ENCODE results near the gene PLTP. TPM values are rescaled to one million over a fixed set of nuclear protein-coding genes. Genes with fewer than 3 reads are reported as not detected.

Gene PLTP
- total RNA-seq, 2 experiments from 2014 or later: 2.2 to 2.9 TPM

- POLR2A ChIA-PET: no interaction called here
- ATAC-seq (ENCODE audit: low read depth): no peak
- H3K4me1 Mint-ChIP-seq: peaks cover 19% of the 10 kb centered on the region
- H3K9me3 Mint-ChIP-seq: no peaks in the 10 kb centered on the region
- DNase-seq: no peak
- H3K27ac Mint-ChIP-seq: no peak overlapping the region
- no peak overlapping the region for H3K4me3 Mint-ChIP-seq
- H3K36me3 Mint-ChIP-seq: peaks cover 7% of the 10 kb centered on the region
- H3K27me3 Mint-ChIP-seq: no peaks in the 10 kb centered on the region
Observed at GRCh38 chr20:45861221-45862075, 50.5 kb downstream of the PLTP start.

- H3K27ac Mint-ChIP-seq: no peak overlapping the region
- peaks cover 7% of the 10 kb centered on the region for H3K36me3 Mint-ChIP-seq
- DNase-seq (no peak), ATAC-seq (ENCODE audit: low read depth) (no peak)
- POLR2A ChIA-PET: interaction anchor here (0.6 kb wide), 1 partner anchor 15 kb away, joined by 3 read pairs; no protein-coding TSS in a partner anchor
- no peaks in the 10 kb centered on the region for H3K27me3 Mint-ChIP-seq
- no peaks in the 10 kb centered on the region for H3K9me3 Mint-ChIP-seq
- peaks cover 24% of the 10 kb centered on the region for H3K4me1 Mint-ChIP-seq
- H3K4me3 Mint-ChIP-seq: no peak overlapping the region
Observed at GRCh38 chr20:45860560-45861220, 51.3 kb downstream of the PLTP start.

GRCh38 chr20:45859916-45860315 is 52.0 kb downstream of the PLTP start:
- POLR2A ChIA-PET: interaction anchor here (0.6 kb wide), 1 partner anchor 16 kb away, joined by 3 read pairs; no protein-coding TSS in a partner anchor
- H3K4me1 Mint-ChIP-seq: peaks cover 27% of the 10 kb centered on the region
- no peak for ATAC-seq (ENCODE audit: low read depth)
- no peaks in the 10 kb centered on the region for H3K27me3 Mint-ChIP-seq
- H3K27ac Mint-ChIP-seq: no peak overlapping the region
- no peak overlapping the region for H3K4me3 Mint-ChIP-seq
- no peak for DNase-seq
- peaks cover 7% of the 10 kb centered on the region for H3K36me3 Mint-ChIP-seq
- no peaks in the 10 kb centered on the region for H3K9me3 Mint-ChIP-seq

- POLR2A ChIA-PET: interaction anchor here (0.7 to 3.8 kb wide), 14 partner anchors 9 to 113 kb away, joined by 3 to 33 read pairs (median 7); partner anchors contain the start of genes CTSA, NEURL2, PCIF1 and SNX21
- ATAC-seq (ENCODE audit: low read depth) (peak; percentile 43), DNase-seq (no peak)
- H3K27me3 Mint-ChIP-seq: no peaks in the 10 kb centered on the region
- H3K9me3 Mint-ChIP-seq: no peaks in the 10 kb centered on the region
- peak overlapping the region; percentile 94 for H3K4me3 Mint-ChIP-seq
- H3K36me3 Mint-ChIP-seq: peaks cover 11% of the 10 kb centered on the region
- peaks cover 29% of the 10 kb centered on the region for H3K4me1 Mint-ChIP-seq
- H3K27ac Mint-ChIP-seq: peak overlapping the region; percentile 99
Observed at GRCh38 chr20:45857882-45858216, 54.1 kb downstream of the PLTP start.

GRCh38 chr20:45857114-45857881 is 54.7 kb downstream of the PLTP start, which contains the start of the genes ACOT8 and ZSWIM3:
Gene ACOT8, minus strand, starts transcription at chr20:45857392. Its CDS starts 77 bp downstream, at chr20:45857315.
Gene ZSWIM3, plus strand, starts transcription at chr20:45857614. Its CDS starts 212 bp downstream, at chr20:45857826.
- DNase-seq (peak; percentile 79), ATAC-seq (ENCODE audit: low read depth) (peak; percentile 97)
- POLR2A ChIA-PET: interaction anchor here (0.8 to 3.8 kb wide), 17 partner anchors 9 to 113 kb away, joined by 3 to 33 read pairs (median 6); partner anchors contain the start of genes CTSA, NEURL2, PCIF1 and SNX21
- Mint-ChIP-seq H3K27ac (peak within 1 kb of the TSS; percentile 99), H3K36me3 (peaks cover 13% of the 10 kb centered on the region), H3K4me3 (peak within 1 kb of the TSS; percentile 94), H3K9me3 (no peaks in the 10 kb centered on the region), H3K27me3 (no peaks in the 10 kb centered on the region), H3K4me1 (peaks cover 29% of the 10 kb centered on the region)

- Mint-ChIP-seq H3K4me3 (no peak overlapping the region), H3K36me3 (peaks cover 19% of the 10 kb centered on the region), H3K9me3 (no peaks in the 10 kb centered on the region), H3K27ac (no peak overlapping the region), H3K27me3 (no peaks in the 10 kb centered on the region), H3K4me1 (peaks cover 22% of the 10 kb centered on the region)
- ATAC-seq (ENCODE audit: low read depth) (no peak), DNase-seq (no peak)
- POLR2A ChIA-PET: no interaction called here
Observed at GRCh38 chr20:45853484-45853883, 58.5 kb downstream of the PLTP start.

GRCh38 chr20:45852326-45852725 is 59.6 kb downstream of the PLTP start:
- H3K27me3 Mint-ChIP-seq: no peaks in the 10 kb centered on the region
- peaks cover 14% of the 10 kb centered on the region for H3K4me1 Mint-ChIP-seq
- no peak overlapping the region for H3K27ac Mint-ChIP-seq
- no peak for ATAC-seq (ENCODE audit: low read depth)
- H3K4me3 Mint-ChIP-seq: no peak overlapping the region
- DNase-seq: no peak
- POLR2A ChIA-PET: interaction anchor here (0.7 to 1.4 kb wide), 2 partner anchors 26 to 40 kb away, joined by 3 to 4 read pairs; no protein-coding TSS in a partner anchor
- H3K36me3 Mint-ChIP-seq: peaks cover 19% of the 10 kb centered on the region
- no peaks in the 10 kb centered on the region for H3K9me3 Mint-ChIP-seq

GRCh38 chr20:45851501-45851900 is 60.5 kb downstream of the PLTP start:
- DNase-seq: no peak
- Mint-ChIP-seq H3K9me3 (no peaks in the 10 kb centered on the region), H3K4me3 (no peak overlapping the region), H3K4me1 (peaks cover 11% of the 10 kb centered on the region), H3K27me3 (no peaks in the 10 kb centered on the region), H3K27ac (no peak overlapping the region), H3K36me3 (peaks cover 19% of the 10 kb centered on the region)
- ATAC-seq (ENCODE audit: low read depth): no peak
- POLR2A ChIA-PET: interaction anchor here (1.4 kb wide), 1 partner anchor 41 kb away, joined by 4 read pairs; no protein-coding TSS in a partner anchor

- no peak for DNase-seq
- Mint-ChIP-seq H3K36me3 (peaks cover 20% of the 10 kb centered on the region), H3K4me1 (peaks cover 8% of the 10 kb centered on the region), H3K9me3 (no peaks in the 10 kb centered on the region), H3K4me3 (no peak overlapping the region), H3K27me3 (no peaks in the 10 kb centered on the region), H3K27ac (no peak overlapping the region)
- POLR2A ChIA-PET: no interaction called here
- no peak for ATAC-seq (ENCODE audit: low read depth)
Observed at GRCh38 chr20:45850926-45851325, 61.0 kb downstream of the PLTP start.

GRCh38 chr20:45850238-45850637 is 61.7 kb downstream of the PLTP start:
- ATAC-seq (ENCODE audit: low read depth) (no peak), DNase-seq (no peak)
- Mint-ChIP-seq H3K4me1 (peaks cover 5% of the 10 kb centered on the region), H3K4me3 (no peak overlapping the region), H3K27ac (no peak overlapping the region), H3K9me3 (no peaks in the 10 kb centered on the region), H3K27me3 (no peaks in the 10 kb centered on the region), H3K36me3 (peaks cover 20% of the 10 kb centered on the region)
- POLR2A ChIA-PET: interaction anchor here (0.6 kb wide), 1 partner anchor 24 kb away, joined by 8 read pairs; no protein-coding TSS in a partner anchor

GRCh38 chr20:45848969-45849582 is 62.9 kb downstream of the PLTP start:
- peaks cover 1% of the 10 kb centered on the region for H3K4me1 Mint-ChIP-seq
- no peak for DNase-seq
- H3K27me3 Mint-ChIP-seq: no peaks in the 10 kb centered on the region
- no peak for ATAC-seq (ENCODE audit: low read depth)
- H3K9me3 Mint-ChIP-seq: no peaks in the 10 kb centered on the region
- POLR2A ChIA-PET: no interaction called here
- H3K4me3 Mint-ChIP-seq: no peak overlapping the region
- H3K36me3 Mint-ChIP-seq: peaks cover 24% of the 10 kb centered on the region
- H3K27ac Mint-ChIP-seq: no peak overlapping the region

Measured in activated naive CD8-positive, alpha-beta T cell treated with anti-CD3 and anti-CD28 coated beads, Interleukin-2, amount 10 ng/mL, durations not matched to agents 7 days and 5 days (primary cell).